HepG2 (cell line): Measurements from ENCODE around the gene TMEM107. TPM values are rescaled to one million over a fixed set of nuclear protein-coding genes. Genes with fewer than 3 reads are reported as not detected.

Source experiments
- ATAC-seq: fragments of 200-7000 bp; cut with Tn5 transposase; 3 replicates; pipeline ENCODE4 v1.9.1; 2020; ENCODE audit warnings: mild to moderate bottlenecking, moderate library complexity
- BruUV-seq: library from RNA; stranded (reverse); fragments of 400-500 nt; replicated peaks from 2 replicates; lab custom pipeline; 2021; lab: Mats Ljungman, UMichigan
- CTCF ChIA-PET: fragments of 300-600 bp; formaldehyde crosslinking; extraction: SDS; loops from one replicate; lab custom pipeline; 2021; ENCODE audit warnings: low total read pairs, inconsistent platforms, low intra/inter-chr PET ratio; lab: Yijun Ruan, JAX
- POLR2A ChIA-PET: fragments of 350-600 bp; sonication (Branson Sonifier 250); formaldehyde crosslinking; loops from one replicate; lab custom pipeline; 2020; ENCODE audit warnings: antibody characterized with exemption, inconsistent platforms; lab: Yijun Ruan, JAX
- DNase-seq: peaks from one replicate; pipeline ENCODE4 v3.0.0-alpha.2; 2015; ENCODE audit warnings: low spot score
- FAIRE-seq: peaks from 3 replicates; lab custom pipeline; 2011; peaks lifted over from hg19 to GRCh38; lab: Jason Lieb, UNC
- H2AFZ ChIP-seq: one replicate; pipeline ENCODE4 v1.6.1; 2011; ENCODE audit warnings: low read length, inconsistent platforms
- H3K27ac ChIP-seq: fragments of 300-600 bp; 3 replicates; pipeline ENCODE4 v1.8.0; 2011; ENCODE audit warnings: mixed run types, mild to moderate bottlenecking, mixed read lengths, low read length, inconsistent platforms; ENCODE audit not compliant: insufficient read depth; ENCODE audit errors: extremely low read length
- H3K27me3 ChIP-seq, 2 experiments: fragments of 200-600 bp in 1 of 2; 2 replicates in 1 of 2; 3 replicates in 1 of 2; pipeline versions ENCODE4 v1.6.0 to v1.8.0; 2011; ENCODE audit warnings: low read length in 2 of 2, mild to moderate bottlenecking in 2 of 2, moderate library complexity in 2 of 2, inconsistent platforms in 1 of 2; ENCODE audit not compliant: insufficient read depth in 2 of 2, control insufficient read depth in 1 of 2
- H3K36me3 ChIP-seq, 2 experiments: fragments of 200-600 bp in 1 of 2; replicated peaks in 1 of 2; 2 replicates in 1 of 2; 3 replicates in 1 of 2; pipeline versions ENCODE4 v1.5.1 to v1.8.0; 2011; ENCODE audit warnings: low read length in 2 of 2, inconsistent platforms in 1 of 2; ENCODE audit not compliant: insufficient read depth in 2 of 2, control insufficient read depth in 1 of 2
- H3K4me1 ChIP-seq: 2 replicates; pipeline ENCODE4 v1.5.1; 2012; ENCODE audit warnings: low read length, inconsistent platforms; ENCODE audit not compliant: insufficient read depth
- H3K4me2 ChIP-seq: 2 replicates; pipeline ENCODE4 v1.6.0; 2011; ENCODE audit warnings: low read depth, low read length, inconsistent platforms
- H3K4me3 ChIP-seq, 3 experiments: fragments of 200-600 bp in 1 of 3; sonication (generic), shearing (Covaris generic) in 1 of 3; replicated peaks in 1 of 3; 2 replicates each; pipeline ENCODE4 v1.5.1; 2011 to 2016; ENCODE audit warnings: low read length in 3 of 3, inconsistent platforms in 2 of 3, low read depth in 2 of 3, mild to moderate bottlenecking in 2 of 3, control low read depth in 1 of 3, mixed read lengths in 1 of 3; ENCODE audit not compliant: insufficient read depth in 1 of 3
- H3K79me2 ChIP-seq: one replicate; pipeline ENCODE4 v1.6.1; 2011; ENCODE audit warnings: low read length, inconsistent platforms; ENCODE audit not compliant: insufficient read depth
- H3K9ac ChIP-seq: 2 replicates; pipeline ENCODE4 v1.6.0; 2011; ENCODE audit warnings: mild to moderate bottlenecking, low read depth, low read length, inconsistent platforms; ENCODE audit not compliant: insufficient read depth
- H3K9me3 ChIP-seq: 2 replicates; pipeline ENCODE4 v1.5.1; 2012; ENCODE audit warnings: mild to moderate bottlenecking, low read length
- H4K20me1 ChIP-seq: 2 replicates; pipeline ENCODE4 v1.6.0; 2011; ENCODE audit warnings: inconsistent platforms, mild to moderate bottlenecking, low read length, moderate library complexity; ENCODE audit not compliant: insufficient read depth
- CSRNP1 ChIP-seq: sonication (generic); formaldehyde crosslinking; IDR thresholded peaks from 2 replicates; pipeline ENCODE4 v1.8.1; 2023; ENCODE audit warnings: mild to moderate bottlenecking, missing genetic modification reagents
- GATAD2A ChIP-seq: IDR thresholded peaks from 2 replicates; pipeline ENCODE4 v1.6.1; 2016
- GRHL1 ChIP-seq: sonication (generic); formaldehyde crosslinking; conservative IDR thresholded peaks from 2 replicates; pipeline ENCODE4 v1.8.0; 2022; ENCODE audit warnings: missing genetic modification reagents
- KLF12 ChIP-seq: sonication (generic); formaldehyde crosslinking; IDR thresholded peaks from 2 replicates; pipeline ENCODE4 v1.4.0; 2020; ENCODE audit warnings: missing genetic modification reagents, borderline replicate concordance
- MXI1 ChIP-seq: IDR thresholded peaks from 3 replicates; pipeline ENCODE4 v1.6.1; 2012; ENCODE audit warnings: low read depth, low read length, inconsistent platforms, borderline replicate concordance
- NFRKB ChIP-seq: fragments of 450-650 bp; IDR thresholded peaks from 2 replicates; pipeline ENCODE4 v1.6.1; 2017
- SMC3 ChIP-seq: IDR thresholded peaks from 2 replicates; pipeline ENCODE4 v1.6.1; 2011; ENCODE audit warnings: low read length, improper control_type of control experiment
- TBX2 ChIP-seq: sonication (generic); formaldehyde crosslinking; IDR thresholded peaks from 2 replicates; pipeline ENCODE4 v1.5.0; 2020; ENCODE audit warnings: missing genetic modification reagents, mild to moderate bottlenecking, borderline replicate concordance
- TP53 ChIP-seq: sonication (generic); formaldehyde crosslinking; conservative IDR thresholded peaks from 2 replicates; pipeline ENCODE4 v1.4.0; 2020; ENCODE audit warnings: missing genetic modification reagents
- TRIM24 ChIP-seq: sonication (generic); formaldehyde crosslinking; IDR thresholded peaks from 2 replicates; pipeline ENCODE4 v1.8.0; 2022; ENCODE audit warnings: mild to moderate bottlenecking, missing genetic modification reagents
- ZBTB26 ChIP-seq: IDR thresholded peaks from 2 replicates; pipeline ENCODE4 v1.6.1; 2016; ENCODE audit warnings: missing compliant biosample characterization, missing genetic modification reagents, borderline replicate concordance
- ZMAT3 ChIP-seq: sonication (generic); formaldehyde crosslinking; conservative IDR thresholded peaks from 2 replicates; pipeline ENCODE4 v1.7.0; 2021; ENCODE audit warnings: missing genetic modification reagents
- ZNF549 ChIP-seq: sonication (generic); formaldehyde crosslinking; IDR thresholded peaks from 2 replicates; pipeline ENCODE4 v1.5.0; 2020; ENCODE audit warnings: missing genetic modification reagents
- ZNF598 ChIP-seq: sonication (generic); formaldehyde crosslinking; IDR thresholded peaks from 2 replicates; pipeline ENCODE4 v1.5.1; 2020; ENCODE audit warnings: mild to moderate bottlenecking, missing genetic modification reagents, borderline replicate concordance
- ZNF615 ChIP-seq: sonication (generic); formaldehyde crosslinking; IDR thresholded peaks from 2 replicates; pipeline ENCODE4 v1.5.0; 2020; ENCODE audit warnings: mild to moderate bottlenecking, missing genetic modification reagents, borderline replicate concordance
- ZNF691 ChIP-seq: sonication (generic); formaldehyde crosslinking; IDR thresholded peaks from 2 replicates; pipeline ENCODE4 v1.4.0; 2020; ENCODE audit warnings: missing genetic modification reagents, low read depth, mild to moderate bottlenecking, borderline replicate concordance
- WGBS: methylation state at CpG from one replicate; pipeline ENCODE4 v1.1.6; 2017; ENCODE audit warnings: low lambda C conversion rate; 5-methylcytosine and 5-hydroxymethylcytosine counted together
- in situ Hi-C: cut with HindIII; loops from 2 replicates; pipeline ENCODE4 v1.10.0; 2017; ENCODE audit warnings: low pct_unique_long_range_greater_than_20kb; ENCODE audit not compliant: extremely low pct_ligation_motif_present
- intact Hi-C: fragments of 100-400 bp; cut with micrococcal nuclease; formaldehyde crosslinking; loops from one replicate; pipeline ENCODE4 v1.10.0; 2022; ENCODE audit not compliant: unreplicated experiment
- polyA plus RNA-seq, 8 experiments: library from polyadenylated mRNA; depleted of rRNA in 3 of 8; stranded (reverse) in 7 of 8; unstranded in 1 of 8; fragments of >200 nt; fragmentation: Illumina TruSeq in 4 of 8; extraction: Trizol in 4 of 8; gene quantifications; 2 replicates each; pipeline versions ENCODE4 v1.2.1 to v1.2.3, GENCODE V29; 2011 to 2016; ENCODE audit warnings: low read depth in 4 of 8, missing spikeins in 1 of 8, mixed read lengths in 1 of 8; ENCODE audit not compliant: insufficient read depth in 1 of 8
- total RNA-seq, 5 experiments: library from RNA; depleted of rRNA; stranded (reverse); fragments of >200 nt; fragmentation: Illumina TruSeq; extraction: Trizol; gene quantifications; 2 replicates each; pipeline ENCODE4 v1.2.3, GENCODE V29; 2016; ENCODE audit warnings: low read depth in 1 of 5
- TF ChIP-seq, protein P1 (sequence below): sonication (generic); formaldehyde crosslinking; IDR thresholded peaks from 2 replicates; pipeline ENCODE4 v1.8.1; 2023; ENCODE audit warnings: mild to moderate bottlenecking, missing genetic modification reagents, borderline replicate concordance

The TMEM107 gene
- total and polyA plus RNA-seq, 2 of the 13 experiments (the other 11 are each of a cell fraction or from before 2014, with no cell fraction given): 7.2 to 15.3 TPM

GRCh38 chr17:8176998-8177731 lies 985 bp upstream of the TMEM107 start (continued):
- TF ChIP-seq ZBTB26 (CRISPR knock-in tag): no peak
- no peak for TF ChIP-seq ZNF691 (CRISPR knock-in tag)
- TF ChIP-seq CSRNP1 (CRISPR knock-in tag): no peak
- no peak for TF ChIP-seq TBX2 (CRISPR knock-in tag)
- TF ChIP-seq TRIM24 (CRISPR knock-in tag): no peak
- no peak for TF ChIP-seq ZMAT3 (CRISPR knock-in tag)

GRCh38 chr17:8175795-8176196 lies 384 bp downstream of the TMEM107 start:
- H3K4me1 ChIP-seq: peaks cover 47% of the 10 kb centered on the region
- H3K9me3 ChIP-seq: no peaks in the 10 kb centered on the region
- no peak for FAIRE-seq
- peak overlapping the region; percentile 18 for H2AFZ ChIP-seq
- H3K36me3 ChIP-seq: no peaks in the 10 kb centered on the region
- BruUV-seq: no TSS peak
- H3K4me3 ChIP-seq: peak overlapping the region; percentile 63 to 86 (median 83)
- intact Hi-C loops: no loop called here
- ChIA-PET CTCF (no interaction called here), POLR2A (interaction anchor here (0.9 to 4.5 kb wide), 5 partner anchors 12 to 119 kb away, joined by 4 to 160 read pairs (median 7); partner anchors contain the start of genes BORCS6 and SLC25A35)
- ATAC-seq: peak; percentile 26
- H3K4me2 ChIP-seq: peak overlapping the region; percentile 95
- WGBS: 0% methylated on average over 10 of the region's 11 CpGs
- no peaks in the 10 kb centered on the region for H3K79me2 ChIP-seq
- DNase-seq: no peak
- H3K27me3 ChIP-seq: no peaks in the 10 kb centered on the region; a peak in 1 of 5 replicates
- H4K20me1 ChIP-seq: no peaks in the 10 kb centered on the region
- peak overlapping the region; percentile 74 for H3K9ac ChIP-seq
- in situ Hi-C loops: no loop called here
- H3K27ac ChIP-seq: peak overlapping the region; percentile 65
- no peak for TF ChIP-seq NFRKB
- peak; percentile 70; the same call in 1 of the 2 replicates for TF ChIP-seq ZNF615
- TF ChIP-seq GATAD2A (CRISPR knock-in tag): no peak
- no peak for TF ChIP-seq ZNF598 (CRISPR knock-in tag)
- TF ChIP-seq ZNF549 (CRISPR knock-in tag): no peak
- TF ChIP-seq, protein P1, sequence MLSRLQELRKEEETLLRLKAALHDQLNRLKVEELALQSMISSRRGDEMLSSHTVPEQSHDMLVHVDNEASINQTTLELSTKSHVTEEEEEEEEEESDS (CRISPR knock-in tag): 0 out of 2 replicates have a peak, but pooled peaks have one; percentile 60
- TF ChIP-seq SMC3: no peak
- TF ChIP-seq KLF12 (CRISPR knock-in tag): no peak
- TF ChIP-seq GRHL1 (CRISPR knock-in tag): no peak
- TF ChIP-seq MXI1: no peak
- no peak for TF ChIP-seq TP53
